A673 (cell line): ENCODE data around the gene UGT1A7. TPM values are rescaled to one million over a fixed set of nuclear protein-coding genes. Genes with fewer than 3 reads are reported as not detected.

Experiments used
- BruUV-seq: library from RNA; stranded (reverse); fragments of 400-500 nt; replicated peaks from 2 replicates; lab custom pipeline; 2021; lab: Mats Ljungman, UMichigan
- CTCF ChIA-PET: fragments of 300-600 bp; sonication (Branson Sonifier 250); formaldehyde crosslinking; loops from one replicate; lab custom pipeline; 2022; ENCODE audit warnings: antibody characterized with exemption; lab: Charles Lee
- POLR2A ChIA-PET: fragments of 300-600 bp; sonication (Branson Sonifier 250); formaldehyde crosslinking; loops from one replicate; lab custom pipeline; 2022; ENCODE audit warnings: antibody characterized with exemption; ENCODE audit not compliant: low non-redundant PET; lab: Charles Lee
- DNase-seq: peaks from one replicate; pipeline ENCODE4 v3.0.0-alpha.2; 2015; ENCODE audit warnings: low spot score
- H3K27ac ChIP-seq: fragments of 200-600 bp; sonication (generic); 2 replicates; pipeline ENCODE4 v1.5.1; 2016; ENCODE audit warnings: mixed run types, low read depth, mild to moderate bottlenecking, mixed read lengths, antibody characterized with exemption, low read length; ENCODE audit not compliant: poor library complexity, severe bottlenecking
- H3K27me3 ChIP-seq: fragments of 200-600 bp; sonication (generic); replicated peaks from 2 replicates; pipeline ENCODE4 v1.6.1; 2017; ENCODE audit warnings: mixed run types, low read depth, mild to moderate bottlenecking, mixed read lengths, antibody characterized with exemption, low read length; ENCODE audit not compliant: insufficient read depth, poor library complexity
- H3K36me3 ChIP-seq: fragments of 200-600 bp; sonication (generic); 2 replicates; pipeline ENCODE4 v1.6.1; 2016; ENCODE audit warnings: mixed run types, mild to moderate bottlenecking, mixed read lengths, antibody characterized with exemption, low read length; ENCODE audit not compliant: insufficient read depth, poor library complexity, severe bottlenecking
- H3K4me1 ChIP-seq: fragments of 200-600 bp; sonication (generic); 2 replicates; pipeline ENCODE4 v1.6.1; 2017; ENCODE audit warnings: mixed run types, mild to moderate bottlenecking, mixed read lengths, antibody characterized with exemption, low read length; ENCODE audit not compliant: insufficient read depth, poor library complexity, severe bottlenecking
- H3K4me3 ChIP-seq: fragments of 200-600 bp; sonication (generic); 2 replicates; pipeline ENCODE4 v1.5.1; 2016; ENCODE audit warnings: low read depth, mixed run types, mild to moderate bottlenecking, mixed read lengths, low read length; ENCODE audit not compliant: poor library complexity, severe bottlenecking
- H3K9me3 ChIP-seq: fragments of 200-600 bp; sonication (generic); 2 replicates; pipeline ENCODE4 v1.6.1; 2016; ENCODE audit warnings: mixed run types, low read depth, mild to moderate bottlenecking, mixed read lengths, antibody characterized with exemption, low read length; ENCODE audit not compliant: poor library complexity, severe bottlenecking
- EZH2 ChIP-seq: fragments of 200-600 bp; sonication (generic); IDR thresholded peaks from 2 replicates; pipeline ENCODE4 v1.6.1; 2017; ENCODE audit warnings: borderline replicate concordance, low read depth, mild to moderate bottlenecking, mixed read lengths, antibody characterized with exemption, low read length; ENCODE audit not compliant: poor library complexity, severe bottlenecking
- intact Hi-C: fragments of 100-400 bp; cut with micrococcal nuclease; formaldehyde crosslinking; loops from one replicate; pipeline ENCODE4 v1.10.0; 2022; ENCODE audit not compliant: unreplicated experiment
- total RNA-seq: library from RNA; stranded (reverse); gene quantifications from 2 replicates; pipeline ENCODE4 v1.2.3, GENCODE V29; 2021
- TF ChIP-seq, protein P1 (sequence below): fragments of 300-800, 200-600 bp; sonication (generic); conservative IDR thresholded peaks from 2 replicates; pipeline ENCODE4 v1.5.1; 2017; ENCODE audit warnings: low read depth, mild to moderate bottlenecking, antibody characterized with exemption, low read length, moderate library complexity, mixed read lengths

The UGT1A7 gene
- total RNA-seq, 1 experiment from 2014 or later: not detected

DNA sequence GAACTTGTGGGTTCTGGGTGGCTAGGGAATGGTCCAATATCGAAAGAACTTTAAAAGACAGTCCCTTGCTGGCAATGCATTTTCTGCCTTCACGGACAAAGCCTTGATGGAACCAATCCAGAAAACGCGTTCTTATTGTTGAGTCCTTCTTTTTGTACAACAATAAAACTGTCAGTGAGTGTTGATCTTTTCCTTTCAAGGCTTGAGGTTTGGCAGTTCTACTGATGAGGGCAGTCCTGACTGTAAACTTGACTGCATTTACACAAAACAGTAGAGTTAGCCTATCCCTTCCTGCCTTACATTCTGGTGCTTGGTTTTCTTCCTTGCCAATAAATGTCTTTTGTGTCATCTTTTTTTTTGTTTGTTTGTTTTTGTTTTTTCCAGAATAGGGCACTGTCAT is 2.5 kb upstream of the UGT1A7 start:
- POLR2A ChIA-PET: no interaction called here
- Histone ChIP-seq H3K36me3 (no peaks in the 10 kb centered on the region), H3K27ac (no peak overlapping the region), H3K4me1 (no peaks in the 10 kb centered on the region), H3K9me3 (no peaks in the 10 kb centered on the region), H3K4me3 (no peak overlapping the region), H3K27me3 (no peaks in the 10 kb centered on the region)
- CTCF ChIA-PET: no interaction called here
- no peak for DNase-seq
- BruUV-seq: no TSS peak
- intact Hi-C loops: no loop called here
- TF ChIP-seq, protein P1, sequence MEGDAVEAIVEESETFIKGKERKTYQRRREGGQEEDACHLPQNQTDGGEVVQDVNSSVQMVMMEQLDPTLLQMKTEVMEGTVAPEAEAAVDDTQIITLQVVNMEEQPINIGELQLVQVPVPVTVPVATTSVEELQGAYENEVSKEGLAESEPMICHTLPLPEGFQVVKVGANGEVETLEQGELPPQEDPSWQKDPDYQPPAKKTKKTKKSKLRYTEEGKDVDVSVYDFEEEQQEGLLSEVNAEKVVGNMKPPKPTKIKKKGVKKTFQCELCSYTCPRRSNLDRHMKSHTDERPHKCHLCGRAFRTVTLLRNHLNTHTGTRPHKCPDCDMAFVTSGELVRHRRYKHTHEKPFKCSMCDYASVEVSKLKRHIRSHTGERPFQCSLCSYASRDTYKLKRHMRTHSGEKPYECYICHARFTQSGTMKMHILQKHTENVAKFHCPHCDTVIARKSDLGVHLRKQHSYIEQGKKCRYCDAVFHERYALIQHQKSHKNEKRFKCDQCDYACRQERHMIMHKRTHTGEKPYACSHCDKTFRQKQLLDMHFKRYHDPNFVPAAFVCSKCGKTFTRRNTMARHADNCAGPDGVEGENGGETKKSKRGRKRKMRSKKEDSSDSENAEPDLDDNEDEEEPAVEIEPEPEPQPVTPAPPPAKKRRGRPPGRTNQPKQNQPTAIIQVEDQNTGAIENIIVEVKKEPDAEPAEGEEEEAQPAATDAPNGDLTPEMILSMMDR: no peak
- no peak for TF ChIP-seq EZH2

GRCh38 chr2:233680361-233681045 is 1.2 kb upstream of the UGT1A7 start:
- POLR2A ChIA-PET: no interaction called here
- no peak for DNase-seq
- no peak for TF ChIP-seq EZH2
- TF ChIP-seq, protein P1: no peak
- CTCF ChIA-PET: no interaction called here
- BruUV-seq: no TSS peak
- H3K9me3 ChIP-seq: no peaks in the 10 kb centered on the region
- intact Hi-C loops: no loop called here
- H3K36me3 ChIP-seq: no peaks in the 10 kb centered on the region
- H3K4me3 ChIP-seq: no peak overlapping the region
- H3K4me1 ChIP-seq: no peaks in the 10 kb centered on the region
- no peaks in the 10 kb centered on the region for H3K27me3 ChIP-seq
- no peak overlapping the region for H3K27ac ChIP-seq

DNA sequence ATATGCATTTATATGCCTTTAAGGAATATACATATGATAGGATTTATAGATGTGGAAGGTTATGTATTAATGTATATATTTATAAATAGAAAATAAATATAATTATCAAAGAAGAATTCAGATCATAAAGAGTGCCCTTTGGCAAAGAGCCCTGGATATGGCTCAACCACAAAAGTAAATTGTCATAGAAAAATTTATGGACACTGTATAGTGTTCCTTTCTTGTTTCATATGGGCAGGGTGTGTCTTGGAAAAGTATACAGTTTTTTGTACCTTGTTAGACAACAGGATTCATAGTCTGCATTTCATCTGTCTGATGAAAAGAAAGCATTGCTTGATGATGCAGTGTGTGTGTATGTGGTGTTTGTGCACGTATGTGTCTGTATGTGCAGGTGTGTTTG is 2.9 kb downstream of the UGT1A7 start:
- POLR2A ChIA-PET: no interaction called here
- H3K36me3 ChIP-seq: no peaks in the 10 kb centered on the region
- H3K4me1 ChIP-seq: no peaks in the 10 kb centered on the region
- intact Hi-C loops: no loop called here
- CTCF ChIA-PET: no interaction called here
- no peak overlapping the region for H3K4me3 ChIP-seq
- H3K27ac ChIP-seq: no peak overlapping the region
- no peaks in the 10 kb centered on the region for H3K27me3 ChIP-seq
- no peak for DNase-seq
- BruUV-seq: no TSS peak
- TF ChIP-seq, protein P1: no peak
- no peak for TF ChIP-seq EZH2
- no peaks in the 10 kb centered on the region for H3K9me3 ChIP-seq
